HG03175 (cell line): ENCODE data around the gene KCNA3.

Experiments used
- ATAC-seq: cut with Tn5 transposase; IDR thresholded peaks from one replicate; pipeline ENCODE4 v1.9.1; 2021; ENCODE audit warnings: mild to moderate bottlenecking, moderate library complexity; ENCODE audit not compliant: unreplicated experiment

The KCNA3 gene

GRCh38 chr1:110639724-110640386 lies 34.9 kb downstream of the KCNA3 start:
- no peak for ATAC-seq

- ATAC-seq = no peak
Measured at GRCh38 chr1:110638556-110638955, 36.2 kb downstream of the KCNA3 start.

- ATAC-seq = no peak
Measured at GRCh38 chr1:110638058-110638457, 36.7 kb downstream of the KCNA3 start.

GRCh38 chr1:110637475-110637874 lies 37.3 kb downstream of the KCNA3 start:
- no peak for ATAC-seq

GRCh38 chr1:110636149-110636935 lies 38.4 kb downstream of the KCNA3 start:
- ATAC-seq = no peak

GRCh38 chr1:110635434-110635833 lies 39.3 kb downstream of the KCNA3 start:
- ATAC-seq = no peak

GRCh38 chr1:110634455-110635311 lies 40.1 kb downstream of the KCNA3 start:
- ATAC-seq = peak; percentile 58

GRCh38 chr1:110634086-110634454 lies 40.7 kb downstream of the KCNA3 start:
- ATAC-seq = no peak

- no peak for ATAC-seq
Measured at GRCh38 chr1:110633646-110634030, 41.1 kb downstream of the KCNA3 start.

GRCh38 chr1:110631836-110632620 lies 42.7 kb downstream of the KCNA3 start:
- no peak for ATAC-seq

- ATAC-seq = peak; percentile 64
Measured at GRCh38 chr1:110630839-110631663, 43.7 kb downstream of the KCNA3 start.

GRCh38 chr1:110628323-110629105 lies 46.2 kb downstream of the KCNA3 start:
- no peak for ATAC-seq

GRCh38 chr1:110627764-110628163 lies 47.0 kb downstream of the KCNA3 start:
- ATAC-seq = no peak

GRCh38 chr1:110626889-110627288 lies 47.9 kb downstream of the KCNA3 start:
- no peak for ATAC-seq
